Activated CD4-positive, alpha-beta T cell treated with anti-CD3 and anti-CD28 coated beads, Interleukin-2, amount 50 U/mL, for 16 hours (primary cell): Measurements from ENCODE around the gene VAT1L.

Experiments used
- DNase-seq: peaks from one replicate; pipeline ENCODE4 v3.0.0-alpha.2; 2020

VAT1L gene, protein sequence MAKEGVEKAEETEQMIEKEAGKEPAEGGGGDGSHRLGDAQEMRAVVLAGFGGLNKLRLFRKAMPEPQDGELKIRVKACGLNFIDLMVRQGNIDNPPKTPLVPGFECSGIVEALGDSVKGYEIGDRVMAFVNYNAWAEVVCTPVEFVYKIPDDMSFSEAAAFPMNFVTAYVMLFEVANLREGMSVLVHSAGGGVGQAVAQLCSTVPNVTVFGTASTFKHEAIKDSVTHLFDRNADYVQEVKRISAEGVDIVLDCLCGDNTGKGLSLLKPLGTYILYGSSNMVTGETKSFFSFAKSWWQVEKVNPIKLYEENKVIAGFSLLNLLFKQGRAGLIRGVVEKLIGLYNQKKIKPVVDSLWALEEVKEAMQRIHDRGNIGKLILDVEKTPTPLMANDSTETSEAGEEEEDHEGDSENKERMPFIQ

DNA sequence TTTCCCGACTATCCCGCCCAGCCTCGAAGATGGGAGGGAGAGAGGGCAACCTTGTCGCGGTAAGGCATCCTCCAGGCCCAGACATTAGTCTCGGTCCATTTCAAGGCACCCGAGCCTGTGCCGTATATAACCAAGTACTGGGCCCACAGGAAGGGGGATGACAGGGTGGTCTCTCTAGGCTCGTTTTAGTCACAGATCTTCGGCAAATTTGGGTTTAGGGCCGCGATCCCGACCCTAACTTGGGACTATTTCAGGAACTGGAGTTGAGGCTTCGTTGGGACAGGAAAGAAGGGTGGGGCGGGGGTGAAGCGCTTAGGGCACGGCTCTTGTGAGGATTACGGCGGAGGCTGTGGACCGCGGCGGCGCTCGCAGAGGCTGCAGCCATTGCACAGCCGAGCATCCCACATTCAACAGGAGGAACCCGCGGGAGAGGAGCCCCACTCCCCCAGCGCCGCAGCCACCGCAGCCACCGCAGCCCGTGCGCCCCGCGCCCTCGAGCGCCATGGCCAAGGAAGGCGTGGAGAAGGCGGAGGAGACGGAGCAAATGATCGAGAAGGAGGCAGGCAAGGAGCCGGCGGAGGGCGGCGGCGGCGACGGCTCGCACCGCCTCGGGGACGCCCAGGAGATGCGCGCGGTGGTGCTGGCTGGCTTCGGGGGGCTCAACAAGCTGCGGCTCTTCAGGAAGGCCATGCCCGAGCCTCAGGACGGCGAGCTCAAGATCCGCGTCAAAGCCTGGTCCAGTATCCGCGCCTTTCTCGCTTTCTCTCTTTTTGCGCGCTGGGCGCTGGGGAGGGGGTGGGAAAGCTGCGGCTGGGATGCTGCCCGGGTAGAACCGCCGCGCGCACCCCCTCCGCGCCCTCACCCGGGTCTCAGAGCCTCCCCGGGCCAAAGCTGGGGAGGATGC, at the start of gene VAT1L:
VAT1L (plus strand) TSS at position 384 of the 904 bp plus-strand sequence; CDS start at position 503, 119 bp downstream.
- DNase-seq: peak; percentile 30

GRCh38 chr16:77738706-77739558, 49.4 kb upstream of the VAT1L start:
- no peak for DNase-seq

DNA sequence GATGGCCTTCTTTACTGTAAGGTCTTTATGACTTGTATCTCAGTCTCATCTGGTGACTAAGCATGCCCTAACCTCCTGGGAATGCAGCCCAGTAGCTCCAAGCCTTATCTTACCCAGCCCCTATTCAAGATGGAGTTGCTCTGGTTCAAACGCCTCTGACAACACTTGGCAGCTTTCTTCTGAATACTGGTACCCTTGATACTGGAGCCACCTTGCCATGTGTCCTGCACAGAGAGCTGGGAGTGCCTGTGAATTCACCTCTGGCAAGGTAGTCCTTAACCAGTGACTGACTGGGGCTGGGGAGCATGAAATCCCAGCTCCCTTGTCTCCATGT, 48.8 kb upstream of the VAT1L start:
- DNase-seq: no peak

DNA sequence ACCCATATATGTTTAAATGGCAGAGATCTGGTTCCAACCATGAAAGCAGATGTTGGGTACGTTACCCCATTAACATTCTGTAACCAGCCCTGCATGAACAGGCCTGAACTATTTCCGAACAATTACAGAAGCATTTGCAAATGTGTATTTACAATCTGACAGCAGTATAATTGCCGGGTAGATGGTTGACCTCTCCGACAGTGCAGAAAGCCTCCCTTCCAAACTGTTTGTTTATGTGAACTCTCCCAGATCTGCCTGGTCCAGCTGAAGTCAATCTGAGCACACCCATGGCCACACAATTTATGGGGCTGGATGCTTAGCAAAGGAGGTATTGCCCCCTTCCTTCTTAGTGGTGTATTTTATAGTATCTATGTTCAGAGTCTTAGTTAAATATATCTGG, 44.2 kb upstream of the VAT1L start:
- no peak for DNase-seq

- DNase-seq: no peak
Measured at GRCh38 chr16:77745972-77746371, 42.4 kb upstream of the VAT1L start.

DNA sequence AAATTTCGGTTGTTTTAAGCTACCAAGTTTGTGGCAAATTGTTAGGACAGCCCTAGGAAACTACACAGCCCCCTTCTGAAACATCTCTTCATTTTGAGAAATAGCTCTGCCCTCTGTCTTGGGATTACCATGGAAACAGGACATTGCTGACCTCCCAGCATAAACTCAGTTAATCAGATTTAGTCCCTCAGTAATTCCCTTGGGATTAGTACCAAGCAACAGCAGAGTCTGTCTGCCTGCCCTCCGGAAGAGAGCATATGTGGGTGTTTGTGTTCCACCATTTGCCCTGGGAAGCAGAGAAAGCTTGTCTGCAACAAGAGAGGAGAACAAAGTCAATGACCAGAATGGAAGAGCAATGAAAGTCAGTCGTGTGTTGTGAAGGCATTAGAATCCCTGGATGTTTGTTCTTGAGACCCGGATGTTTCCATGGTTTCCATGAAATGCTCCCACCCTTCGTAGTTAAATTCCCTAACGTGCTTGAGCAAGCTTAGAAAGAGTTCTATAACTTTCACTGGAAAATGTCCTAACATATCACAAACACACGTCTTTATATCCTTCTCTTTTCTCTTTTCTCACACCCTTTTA, 39.9 kb upstream of the VAT1L start:
- DNase-seq: no peak

GRCh38 chr16:77749415-77749814, 38.9 kb upstream of the VAT1L start:
- no peak for DNase-seq

DNA sequence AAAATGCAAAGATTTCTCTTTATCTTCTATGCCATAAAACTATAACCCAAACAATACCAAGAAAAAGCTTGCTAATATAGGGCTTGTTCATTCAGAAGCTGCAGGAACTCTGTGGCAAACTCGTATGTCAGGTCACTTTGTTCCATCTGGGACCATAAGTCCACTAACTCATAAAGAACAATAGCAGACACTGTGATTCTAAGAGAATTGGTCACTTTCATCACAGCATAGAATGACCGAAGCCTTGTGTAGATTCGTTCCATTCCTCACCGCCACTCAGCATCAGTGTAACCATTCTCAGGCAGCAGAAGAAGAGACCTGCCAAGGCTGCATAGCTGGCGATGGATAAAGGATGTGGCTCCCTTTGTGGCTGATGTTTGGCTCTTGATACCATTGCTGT, 30.3 kb upstream of the VAT1L start:
- no peak for DNase-seq

DNA sequence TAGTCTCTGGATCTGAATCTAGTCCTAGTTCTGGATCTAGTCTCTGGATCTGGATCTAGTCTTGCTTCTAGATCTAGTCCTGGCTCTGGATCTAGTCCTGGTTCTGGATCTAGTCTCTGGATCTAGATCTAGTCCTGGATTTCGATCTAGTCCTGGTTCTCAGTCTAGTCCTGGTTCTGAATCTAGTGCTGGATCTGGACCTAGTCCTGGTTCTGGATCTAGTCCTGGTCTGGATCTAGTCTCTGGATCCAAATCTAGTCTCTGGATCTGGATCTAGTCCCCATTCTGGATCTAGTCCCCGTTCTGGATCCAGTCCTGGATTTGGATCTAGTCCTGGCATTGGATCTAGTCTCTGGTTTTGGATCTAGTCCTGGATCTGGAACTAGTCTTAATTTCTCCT, 29.9 kb upstream of the VAT1L start:
- no peak for DNase-seq

DNA sequence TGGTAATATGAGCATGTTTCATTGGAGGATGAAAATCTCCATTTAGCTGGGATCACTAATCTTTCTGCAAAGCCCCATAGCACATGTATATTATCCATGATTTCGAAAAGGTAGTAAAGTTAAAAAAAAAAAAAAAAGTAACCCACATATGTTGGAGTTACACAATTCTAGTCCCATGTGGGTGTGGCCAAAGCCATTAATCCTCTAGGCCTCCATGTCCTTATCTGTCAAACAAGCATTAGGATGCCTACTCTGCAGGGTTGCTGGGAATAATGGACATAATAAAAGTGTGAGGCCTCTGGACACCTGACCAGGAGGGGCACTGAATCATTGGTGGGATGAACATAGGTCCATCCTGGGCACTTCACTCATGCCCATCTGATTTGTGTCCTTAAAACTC, 29.2 kb upstream of the VAT1L start:
- no peak for DNase-seq

GRCh38 chr16:77759821-77760220, 28.5 kb upstream of the VAT1L start:
- DNase-seq: no peak

DNA sequence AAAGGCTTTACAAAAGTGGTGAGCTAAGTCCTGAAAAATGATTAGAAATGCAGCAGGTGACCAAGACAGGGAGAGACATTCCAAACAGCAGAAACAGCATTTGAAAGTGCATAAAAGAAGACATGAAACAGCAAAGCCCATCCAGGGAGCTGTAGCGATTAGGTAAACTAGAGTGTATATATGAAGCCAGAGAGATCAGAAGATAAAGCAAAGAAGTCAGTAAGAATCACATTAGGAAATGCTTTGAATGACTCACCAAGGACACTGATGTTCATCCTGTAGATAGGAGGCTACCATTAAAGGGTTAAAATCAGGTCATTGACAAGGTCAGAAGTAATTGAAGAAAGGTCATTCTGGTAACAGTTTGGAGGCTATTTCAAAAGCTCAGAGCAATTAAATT, 27.6 kb upstream of the VAT1L start:
- no peak for DNase-seq

- DNase-seq: no peak
Measured at GRCh38 chr16:77761204-77761603, 27.2 kb upstream of the VAT1L start.

- no peak for DNase-seq
Measured at GRCh38 chr16:77762262-77762661, 26.1 kb upstream of the VAT1L start.

DNA sequence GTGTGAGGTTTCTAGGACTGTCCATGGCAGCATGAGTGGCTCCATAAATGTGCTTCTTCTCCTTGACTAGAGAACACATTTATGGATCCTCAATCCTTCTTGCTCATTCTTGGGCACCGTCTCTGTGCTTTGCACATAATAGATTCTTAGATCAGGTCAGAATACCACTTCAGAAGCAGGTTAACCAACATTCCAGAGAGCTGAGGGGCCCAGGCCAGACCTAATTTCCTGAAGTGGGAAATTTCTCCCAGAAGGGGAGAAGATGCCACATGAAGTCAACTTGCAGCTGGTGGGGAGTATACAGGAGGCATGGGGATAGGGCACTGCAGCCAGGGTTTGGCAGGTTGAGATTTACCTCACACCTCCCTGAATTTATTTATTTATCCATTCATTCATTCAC, 24.4 kb upstream of the VAT1L start:
- DNase-seq: no peak

- DNase-seq: no peak
Measured at GRCh38 chr16:77767211-77767610, 21.2 kb upstream of the VAT1L start.

- DNase-seq: no peak
Measured at GRCh38 chr16:77767826-77768225, 20.5 kb upstream of the VAT1L start.

GRCh38 chr16:77775911-77776909, 12.2 kb upstream of the VAT1L start:
- no peak for DNase-seq

DNA sequence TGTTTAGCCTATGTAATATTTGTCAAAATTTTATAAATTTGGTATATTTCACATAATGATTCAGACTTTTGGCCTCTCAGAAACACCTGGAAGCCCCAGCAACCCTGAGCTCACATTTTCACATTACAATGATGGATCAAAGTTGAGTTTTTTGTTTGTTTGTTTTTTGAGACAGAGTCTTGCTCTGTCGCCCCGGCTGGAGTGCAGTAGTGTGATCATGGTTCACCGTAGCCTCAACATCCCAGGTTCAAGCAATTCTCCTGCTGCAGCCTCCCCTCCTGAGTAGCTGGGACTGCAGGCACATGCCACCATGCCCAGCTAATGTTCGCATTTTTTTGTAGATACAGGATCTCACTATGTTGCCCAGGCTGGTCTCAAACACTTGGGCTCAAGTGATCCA, 10.6 kb upstream of the VAT1L start:
- DNase-seq: no peak

DNA sequence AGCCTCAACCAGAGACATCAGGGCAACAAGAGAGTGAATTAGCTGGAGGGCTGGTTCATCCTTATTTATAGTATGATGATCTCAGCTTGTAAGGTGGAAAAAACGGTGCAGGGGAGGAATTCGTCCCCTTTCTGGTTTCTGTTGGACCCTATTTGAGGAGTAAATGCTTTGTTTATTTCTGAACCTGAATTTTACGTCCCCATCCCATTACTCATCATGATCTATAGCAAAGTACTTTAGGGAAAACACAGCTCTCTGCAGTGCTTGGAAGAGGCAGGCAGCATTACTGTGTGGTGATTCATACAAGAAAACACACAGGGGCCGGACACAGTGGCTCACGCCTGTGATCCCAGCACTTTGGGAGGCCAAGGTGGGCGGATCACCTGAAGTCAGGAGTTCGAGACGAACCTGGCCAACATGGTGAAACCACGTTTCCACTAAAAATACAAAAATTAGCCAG, 8.0 kb upstream of the VAT1L start:
- no peak for DNase-seq

GRCh38 chr16:77781091-77781490, 7.3 kb upstream of the VAT1L start:
- no peak for DNase-seq
